CMK (cell line): ENCODE data around the gene MRGPRG.

Source experiments
- DNase-seq: peaks from one replicate; pipeline ENCODE4 v3.0.0-alpha.2; 2010; ENCODE audit warnings: low read depth

Gene MRGPRG

GRCh38 chr11:3225826-3226750 is 7.5 kb upstream of the MRGPRG start:
- DNase-seq = no peak

GRCh38 chr11:3225159-3225758 is 6.6 kb upstream of the MRGPRG start:
- no peak for DNase-seq

- DNase-seq = no peak
These were observed 5.9 kb upstream of the MRGPRG start for GRCh38 chr11:3224401-3225057.

- no peak for DNase-seq
These were observed 5.3 kb upstream of the MRGPRG start for GRCh38 chr11:3223932-3224381.

- no peak for DNase-seq
These were observed 4.6 kb upstream of the MRGPRG start for GRCh38 chr11:3222941-3223915.

GRCh38 chr11:3222003-3222855 is 3.6 kb upstream of the MRGPRG start:
- DNase-seq = no peak

GRCh38 chr11:3221408-3222002 is 2.9 kb upstream of the MRGPRG start:
- no peak for DNase-seq

- no peak for DNase-seq
These were observed 2.2 kb upstream of the MRGPRG start for GRCh38 chr11:3220521-3221407.

- DNase-seq = no peak
These were observed 1.5 kb upstream of the MRGPRG start for GRCh38 chr11:3220101-3220500.

GRCh38 chr11:3219281-3219892 is 774 bp upstream of the MRGPRG start:
- DNase-seq = no peak

GRCh38 chr11:3217818-3218482 is 663 bp downstream of the MRGPRG start:
- no peak for DNase-seq

GRCh38 chr11:3216027-3216525 is 2.5 kb downstream of the MRGPRG start:
- no peak for DNase-seq

GRCh38 chr11:3215346-3216026 is 3.1 kb downstream of the MRGPRG start:
- no peak for DNase-seq

GRCh38 chr11:3214420-3214699 is 4.3 kb downstream of the MRGPRG start:
- DNase-seq = no peak

- no peak for DNase-seq
These were observed 4.8 kb downstream of the MRGPRG start for GRCh38 chr11:3213659-3214419.

- DNase-seq = no peak
These were observed 10.3 kb downstream of the MRGPRG start for GRCh38 chr11:3208272-3208671.
